Measurements from ENCODE around the gene ZBED5. TPM values are rescaled to one million over a fixed set of nuclear protein-coding genes. Genes with fewer than 3 reads are reported as not detected.

ZBED5 gene
- total RNA-seq, 1 donor from 2014 or later, result 7.1 TPM

Other genes with a start within 250 kb of the ZBED5 start
- gene IRAG1, start 164.3 kb downstream of the ZBED5 start, total RNA-seq, result 0.53 TPM
- 16.1 TPM for gene CTR9, start 106.8 kb downstream of the ZBED5 start, total RNA-seq
- 318 TPM for gene EIF4G2, start 49.1 kb downstream of the ZBED5 start, total RNA-seq

All from left lobe of liver (tissue), 1 donor.